A549 treated with DMSO at 1 μM for 4 hours (cell line): Measurements from ENCODE around the gene NIT1. TPM values are rescaled to one million over a fixed set of nuclear protein-coding genes. Genes with fewer than 3 reads are reported as not detected.

Experiments
- total RNA-seq: library from RNA; stranded (reverse); fragments of 200-300 nt; extraction: Qiagen RNA extraction; gene quantifications from 5 replicates; pipeline ENCODE4 v1.2.3, GENCODE V29; 2022; ENCODE audit warnings: low read depth

Gene NIT1, protein sequence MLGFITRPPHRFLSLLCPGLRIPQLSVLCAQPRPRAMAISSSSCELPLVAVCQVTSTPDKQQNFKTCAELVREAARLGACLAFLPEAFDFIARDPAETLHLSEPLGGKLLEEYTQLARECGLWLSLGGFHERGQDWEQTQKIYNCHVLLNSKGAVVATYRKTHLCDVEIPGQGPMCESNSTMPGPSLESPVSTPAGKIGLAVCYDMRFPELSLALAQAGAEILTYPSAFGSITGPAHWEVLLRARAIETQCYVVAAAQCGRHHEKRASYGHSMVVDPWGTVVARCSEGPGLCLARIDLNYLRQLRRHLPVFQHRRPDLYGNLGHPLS
- 26.6 to 33.0 TPM (median 31.3 TPM) in 5 replicates for total RNA-seq

GRCh38 chr1:161117759-161118581 is at the start of gene NIT1, which contains the start of gene PFDN2:
TSS of gene NIT1 (plus strand) at chr1:161118105. CDS start at chr1:161118177, 72 bp downstream.
TSS of gene PFDN2 (minus strand) at chr1:161118037. CDS start at chr1:161118026, 11 bp downstream.

GRCh38 chr1:161069731-161070270 is 48.1 kb upstream of the NIT1 start, which contains the start of gene ARHGAP30:
TSS of gene ARHGAP30 (minus strand) at chr1:161069891. CDS start at chr1:161069624, 267 bp downstream.

GRCh38 chr1:161089251-161089924 is 28.5 kb upstream of the NIT1 start, which contains the start of gene NECTIN4:
TSS of gene NECTIN4 (minus strand) at chr1:161089558. CDS start at chr1:161089296, 262 bp downstream.

DNA sequence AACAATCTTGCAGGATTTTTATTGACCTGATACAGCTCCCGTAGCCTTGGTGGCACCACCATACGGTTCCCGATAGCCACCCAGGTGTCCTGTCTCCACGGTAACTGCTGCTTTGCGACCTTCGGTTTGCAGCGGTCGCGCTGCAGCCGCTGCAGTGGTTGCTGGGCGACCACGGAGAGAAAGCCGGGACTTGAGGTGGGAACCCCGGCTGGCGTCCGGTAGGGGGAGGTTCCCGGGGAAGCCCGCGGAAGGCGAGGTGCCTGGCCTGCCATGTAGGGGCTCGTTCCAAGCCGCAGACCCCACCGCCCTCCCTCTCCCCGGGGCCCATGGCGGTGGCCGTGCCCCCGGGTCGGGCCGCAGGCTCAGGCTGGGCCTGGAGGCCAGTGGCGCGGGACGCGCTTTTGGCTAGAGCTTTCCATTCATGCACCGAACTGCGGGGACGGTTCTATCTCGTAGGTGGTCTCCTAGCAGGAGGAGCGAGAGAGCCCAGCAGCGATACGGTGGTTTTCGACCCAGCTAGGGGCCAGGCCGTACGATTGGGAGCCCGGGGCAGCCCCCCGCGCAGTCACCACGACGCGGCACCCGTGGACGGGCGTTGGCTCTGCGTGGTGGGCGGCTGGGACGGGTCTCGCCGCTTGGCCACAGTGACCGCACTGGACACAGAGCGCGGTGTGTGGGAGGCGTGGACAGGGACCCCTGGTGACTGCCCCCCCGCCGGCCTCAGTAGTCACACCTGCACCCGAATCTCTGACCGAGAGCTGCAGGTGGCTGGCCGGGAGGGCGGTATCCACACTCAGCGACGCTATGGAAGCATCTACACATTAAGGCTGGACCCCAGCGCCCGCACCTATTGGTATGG is 19.5 kb upstream of the NIT1 start, which contains the start of gene KLHDC9:
KLHDC9 (plus strand) TSS at position 152 of the 859 bp plus-strand sequence; CDS start at position 327, 175 bp downstream.

GRCh38 chr1:161132410-161133219 is 14.7 kb downstream of the NIT1 start, which contains the start of gene DEDD:
TSS of gene DEDD (minus strand) at chr1:161132667. CDS start at chr1:161124462, 8,205 bp downstream.

DNA sequence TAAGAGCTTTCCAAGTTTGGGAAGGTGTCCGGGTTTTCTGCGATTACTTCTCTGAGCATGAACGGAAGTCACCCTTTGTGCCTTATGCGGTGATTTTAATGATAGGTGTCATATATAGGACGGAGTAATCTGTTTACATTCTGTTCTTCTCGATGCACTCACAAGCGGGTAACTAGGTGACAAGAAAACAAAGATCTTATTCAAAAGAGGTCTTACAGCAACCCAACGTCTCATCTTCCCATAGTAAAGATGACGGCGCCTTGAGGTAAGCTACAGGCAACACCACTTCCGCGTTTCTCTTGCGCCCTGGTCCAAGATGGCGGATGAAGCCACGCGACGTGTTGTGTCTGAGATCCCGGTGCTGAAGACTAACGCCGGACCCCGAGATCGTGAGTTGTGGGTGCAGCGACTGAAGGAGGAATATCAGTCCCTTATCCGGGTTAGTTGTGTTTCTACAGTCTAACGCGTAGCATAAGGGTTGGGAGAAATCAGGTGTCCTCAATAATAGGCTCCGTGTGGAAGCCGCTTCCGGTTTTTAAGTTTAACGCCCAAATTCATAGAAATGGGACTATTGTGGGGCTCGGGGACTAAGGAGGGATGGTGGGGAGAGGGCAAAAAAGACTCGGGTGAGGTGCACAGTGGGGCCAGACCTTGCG is 35.9 kb downstream of the NIT1 start, which contains the start of gene UFC1:
UFC1 (plus strand) TSS at position 297 of the 656 bp plus-strand sequence; CDS start at position 317, 20 bp downstream.

GRCh38 chr1:161159087-161159912 is 41.4 kb downstream of the NIT1 start, which contains the start of gene USP21:
TSS of gene USP21 (plus strand) at chr1:161159500. CDS start at chr1:161160641, 1,141 bp downstream.

GRCh38 chr1:161165742-161166668 is 48.1 kb downstream of the NIT1 start, which contains the start of gene PPOX:
TSS of gene PPOX (plus strand) at chr1:161166426. CDS start at chr1:161166848, 422 bp downstream.

Other genes with a start within 250 kb of the NIT1 start
- not detected in 5 replicates for gene ITLN1, start 232.9 kb upstream of the NIT1 start, total RNA-seq
- gene ITLN2, start 163.3 kb upstream of the NIT1 start, total RNA-seq = 0.14 to 0.30 TPM (median 0.14 TPM) in 3 of 5 replicates, not detected in the others
- 45.4 to 56.7 TPM (median 50.6 TPM) in 5 replicates for gene F11R, start 97.0 kb upstream of the NIT1 start, total RNA-seq
- gene TSTD1, start 79.1 kb upstream of the NIT1 start, total RNA-seq = 0.21 to 0.46 TPM (median 0.24 TPM) in 3 of 5 replicates, not detected in the others
- gene USF1, start 72.1 kb upstream of the NIT1 start, total RNA-seq = 48.5 to 57.3 TPM (median 53.1 TPM) in 5 replicates
- 0.06 to 0.13 TPM (median 0.10 TPM) in 5 replicates for gene ARHGAP30, start 48.2 kb upstream of the NIT1 start, total RNA-seq
- gene NECTIN4, start 28.5 kb upstream of the NIT1 start, total RNA-seq = 1.3 to 1.9 TPM (median 1.7 TPM) in 5 replicates
- 1.6 to 1.7 TPM (median 1.7 TPM) in 5 replicates for gene KLHDC9, start 19.7 kb upstream of the NIT1 start, total RNA-seq
- gene PFDN2, start 68 bp upstream of the NIT1 start, total RNA-seq = 113 to 124 TPM (median 120 TPM) in 5 replicates
- 25.0 to 32.8 TPM (median 29.9 TPM) in 5 replicates for gene DEDD, start 14.6 kb downstream of the NIT1 start, total RNA-seq
- gene UFC1, start 35.9 kb downstream of the NIT1 start, total RNA-seq = 87.3 to 130 TPM (median 91.1 TPM) in 5 replicates
- gene USP21, start 41.4 kb downstream of the NIT1 start, total RNA-seq = 15.4 to 27.5 TPM (median 23.2 TPM) in 5 replicates
- gene PPOX, start 48.3 kb downstream of the NIT1 start, total RNA-seq = 11.6 to 17.2 TPM (median 15.2 TPM) in 5 replicates
- gene B4GALT3, start 59.4 kb downstream of the NIT1 start, total RNA-seq = 26.9 to 33.2 TPM (median 29.5 TPM) in 5 replicates
- not detected in 5 replicates for gene ADAMTS4, start 80.9 kb downstream of the NIT1 start, total RNA-seq
- gene NDUFS2, start 84.3 kb downstream of the NIT1 start, total RNA-seq = 76.9 to 109 TPM (median 79.7 TPM) in 5 replicates
- 0.33 TPM in 1 of 5 replicates, not detected in the others for gene FCER1G, start 97.2 kb downstream of the NIT1 start, total RNA-seq
- not detected in 5 replicates for gene APOA2, start 105.5 kb downstream of the NIT1 start, total RNA-seq
- 10.1 to 11.5 TPM (median 11.0 TPM) in 5 replicates for gene TOMM40L, start 108.0 kb downstream of the NIT1 start, total RNA-seq
- 0.21 TPM in 1 of 5 replicates, not detected in the others for gene NR1I3, start 120.1 kb downstream of the NIT1 start, total RNA-seq
- gene PCP4L1, start 140.6 kb downstream of the NIT1 start, total RNA-seq = 0.06 to 0.10 TPM (median 0.08 TPM) in 3 of 5 replicates, not detected in the others
- gene MPZ, start 191.9 kb downstream of the NIT1 start, total RNA-seq = 0.20 to 0.36 TPM (median 0.26 TPM) in 4 of 5 replicates, not detected in the other
- gene SDHC, start 196.3 kb downstream of the NIT1 start, total RNA-seq = 238 to 268 TPM (median 252 TPM) in 5 replicates
- 0.17 TPM in 1 of 5 replicates, not detected in the others for gene CFAP126, start 249.8 kb downstream of the NIT1 start, total RNA-seq